Measurements from ENCODE around the gene EIF4EBP2. TPM values are rescaled to one million over a fixed set of nuclear protein-coding genes. Genes with fewer than 3 reads are reported as not detected.

Gene EIF4EBP2
- total RNA-seq, 1 experiment from 2014 or later: 36.7 TPM

- no peaks in the 10 kb centered on the region for H4K20me1 ChIP-seq (ENCODE audit: insufficient read depth)
- H3K79me2 ChIP-seq (ENCODE audit: insufficient read depth, low read length): 0 out of 2 replicates have a peak, but pooled peaks cover 4% of the 10 kb centered on the region
- no peaks in the 10 kb centered on the region for H3K27me3 ChIP-seq (ENCODE audit: insufficient read depth, low read length)
- no peak overlapping the region for H3K27ac ChIP-seq (ENCODE audit: low read depth, low read length)
- peaks cover under 1 to 9% of the 10 kb centered on the region in 2 experiments; a peak in 3 of 4 replicates for H3K4me1 ChIP-seq (ENCODE audit: control insufficient read depth in 1 of 2, insufficient read depth in 2 of 2, low read length in 2 of 2)
- H3K9ac ChIP-seq (ENCODE audit: low read length): no peak overlapping the region
- BruUV-seq (replicated peaks): no TSS peak
- ATAC-seq (no peak), DNase-seq (ENCODE audit: low read depth, low spot score) (no peak)
- ChIA-PET CTCF (interaction anchor here (1.5 kb wide), 1 partner anchor 137 kb away, joined by 5 read pairs; no protein-coding TSS in a partner anchor), RAD21 (ENCODE audit: low non-redundant PET in 1 of 2, low total read pairs in 2 of 2, uncharacterized antibody in 2 of 2, unreplicated experiment in 2 of 2) (interaction anchor here in 1 of 2 experiments (0.7 kb wide), 1 partner anchor 86 kb away, joined by 3 read pairs; no protein-coding TSS in a partner anchor), POLR2A (no interaction called here)
- H3K9me3 ChIP-seq (ENCODE audit: control insufficient read depth in 1 of 2, insufficient read depth in 1 of 2, low read depth in 1 of 2, low read length in 2 of 2): no peaks in the 10 kb centered on the region
- no peak overlapping the region for H2AFZ ChIP-seq (ENCODE audit: low read depth, low read length, poor library complexity, severe bottlenecking)
- H3K4me3 ChIP-seq (replicated peaks in 1 of 2; ENCODE audit: low read depth in 1 of 2, low read length in 2 of 2): no peak overlapping the region
- no peaks in the 10 kb centered on the region for H3K36me3 ChIP-seq (ENCODE audit: control insufficient read depth in 1 of 2, insufficient read depth in 2 of 2, low read length in 2 of 2)
- no peaks in the 10 kb centered on the region for H3K9me2 ChIP-seq (ENCODE audit: insufficient read depth)
- TF ChIP-seq ZNF274 (IDR thresholded peaks at IDR 0.05; ENCODE audit: low read depth, low read length) (no peak), CTCF (IDR thresholded peaks at IDR 0.05 in 2 of 3, conservative IDR thresholded peaks at IDR 0.05 in 1 of 3; ENCODE audit: borderline replicate concordance in 1 of 3, insufficient read depth in 1 of 3, low read depth in 2 of 3, low read length in 2 of 3) (no peak), ZBTB33 (IDR thresholded peaks at IDR 0.05; ENCODE audit: extremely low read depth, insufficient replicate concordance, low read length) (no peak), ZFX (IDR thresholded peaks at IDR 0.05) (no peak), RAD21 (IDR thresholded peaks at IDR 0.05; ENCODE audit: low read depth) (no peak), SRF (IDR thresholded peaks at IDR 0.05; ENCODE audit: low read depth) (no peak), ATF3 (IDR thresholded peaks at IDR 0.05) (no peak), EZH2 (IDR thresholded peaks at IDR 0.05) (no peak), SP1 (IDR thresholded peaks at IDR 0.05; ENCODE audit: low read depth) (no peak), JUND (IDR thresholded peaks at IDR 0.05) (no peak), CBX3 (IDR thresholded peaks at IDR 0.05; ENCODE audit: low read depth) (no peak), SIN3A (IDR thresholded peaks at IDR 0.05; ENCODE audit: low read depth) (no peak), FOSL1 (IDR thresholded peaks at IDR 0.05; ENCODE audit: low read depth) (no peak), ELF1 (IDR thresholded peaks at IDR 0.05; ENCODE audit: borderline replicate concordance, low read depth) (no peak)
- TF ChIP-seq, protein P1, sequence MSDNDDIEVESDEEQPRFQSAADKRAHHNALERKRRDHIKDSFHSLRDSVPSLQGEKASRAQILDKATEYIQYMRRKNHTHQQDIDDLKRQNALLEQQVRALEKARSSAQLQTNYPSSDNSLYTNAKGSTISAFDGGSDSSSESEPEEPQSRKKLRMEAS (IDR thresholded peaks at IDR 0.05): no peak
- intact Hi-C loops (cut with micrococcal nuclease): no loop called here
- no peak overlapping the region for H3K4me2 ChIP-seq (ENCODE audit: low read length)
Observed at GRCh38 chr10:70359017-70359550, 44.9 kb upstream of the EIF4EBP2 start.

Data from HCT116 (cell line).